Measurements from ENCODE around the gene IFNE.
"Not testable (repeated sequence)": the region's sequence is repeated elsewhere in the genome, so short reads cannot be mapped to it uniquely, and the experiment has no call there.

IFNE gene

DNA sequence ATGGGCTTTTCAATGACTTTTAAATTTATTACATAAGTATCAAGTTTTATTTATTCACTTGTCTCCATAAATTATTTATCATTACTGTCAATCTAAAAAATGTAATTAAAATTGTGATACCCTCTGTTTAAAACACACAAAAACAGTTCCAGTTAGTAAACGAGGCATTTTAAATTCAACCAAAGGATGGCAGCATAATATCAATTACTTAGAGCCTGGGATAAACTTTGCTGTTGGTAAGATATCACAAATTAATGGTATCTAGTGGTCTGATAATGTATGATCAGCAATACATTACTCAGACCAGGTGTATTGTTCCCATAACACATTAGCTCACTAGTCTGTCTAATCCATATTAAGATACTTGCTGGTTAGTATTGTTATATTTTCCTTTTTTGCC is 9.6 kb upstream of the IFNE start:
- no peak for DNase-seq (ENCODE audit: low read depth in 2 of 2)

GRCh38 chr9:21481470-21482056 is 550 bp downstream of the IFNE start:
- DNase-seq (ENCODE audit: low read depth in 2 of 2) = no peak

GRCh38 chr9:21479152-21479702 is 2.9 kb downstream of the IFNE start:
- no peak for DNase-seq (ENCODE audit: low read depth in 2 of 2)

DNA sequence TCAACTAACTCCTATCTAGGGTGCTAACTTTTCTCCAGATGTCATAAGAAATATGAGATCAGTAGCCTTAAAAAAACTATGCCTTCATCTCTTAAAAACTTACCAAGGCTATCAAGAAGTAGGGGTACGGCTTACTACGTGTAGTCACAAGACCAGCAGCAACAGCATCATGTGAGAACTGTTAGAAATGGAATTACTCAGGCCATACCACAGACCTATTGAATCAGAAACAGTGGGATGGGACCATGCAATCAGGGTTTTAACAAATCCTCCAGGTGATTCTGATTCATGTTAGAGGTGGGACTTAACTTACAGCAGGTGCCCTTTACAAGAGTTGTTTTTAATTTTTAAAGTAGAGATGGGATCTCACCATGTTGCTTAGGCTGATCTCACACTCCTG is 4.6 kb downstream of the IFNE start:
- DNase-seq (ENCODE audit: low read depth in 2 of 2) = no peak

DNA sequence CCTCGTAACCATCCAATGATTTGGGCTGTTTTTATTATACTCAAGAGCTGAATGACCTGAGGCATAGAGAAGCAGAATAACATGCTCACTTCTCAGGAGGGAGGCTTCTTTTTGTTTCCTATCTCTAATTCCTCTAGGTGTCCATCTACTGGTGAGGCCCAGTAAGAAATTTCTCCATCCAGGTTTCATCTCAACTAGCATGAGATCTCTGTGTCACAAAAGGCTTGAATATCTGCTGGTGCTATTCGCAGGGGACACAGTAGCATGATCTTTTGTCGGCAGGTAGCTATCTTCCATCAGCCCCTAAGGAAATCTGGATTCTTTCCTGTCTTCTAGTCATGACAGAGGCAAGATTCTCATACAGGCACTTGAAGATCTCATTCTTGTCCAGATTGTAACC is 8.9 kb downstream of the IFNE start:
- DNase-seq (ENCODE audit: low read depth in 2 of 2) = no peak

DNA sequence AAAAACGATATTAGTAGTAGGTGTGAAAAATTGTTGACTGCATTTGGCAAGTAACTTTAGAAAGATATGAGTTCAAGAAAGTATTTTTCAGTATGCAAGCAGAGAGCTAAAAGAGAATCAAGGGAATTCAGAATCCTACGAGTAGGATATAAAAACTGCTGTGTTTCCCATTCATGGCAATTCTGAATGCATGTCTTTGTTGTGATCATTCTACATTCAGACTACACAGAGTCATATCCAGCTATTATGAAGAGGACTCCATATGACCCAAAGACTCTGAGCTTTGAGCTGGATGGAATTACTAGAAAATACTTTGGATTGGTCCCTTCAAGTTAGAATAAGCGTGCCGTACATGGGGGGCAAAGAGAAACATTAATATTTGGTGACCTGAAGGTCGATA is 12.0 kb downstream of the IFNE start:
- no peak for DNase-seq (ENCODE audit: low read depth in 2 of 2)

- no peak for DNase-seq (ENCODE audit: low read depth in 2 of 2)
Measured at GRCh38 chr9:21465859-21466518, 16.1 kb downstream of the IFNE start.

GRCh38 chr9:21465138-21465537 is 17.0 kb downstream of the IFNE start:
- no peak for DNase-seq (ENCODE audit: low read depth in 2 of 2)

- no peak for DNase-seq (ENCODE audit: low read depth in 2 of 2)
Measured at GRCh38 chr9:21461377-21461776, 20.7 kb downstream of the IFNE start.

- no peak for DNase-seq (ENCODE audit: low read depth in 2 of 2)
Measured at GRCh38 chr9:21455320-21455719, 26.8 kb downstream of the IFNE start.

GRCh38 chr9:21454149-21454548 is 28.0 kb downstream of the IFNE start:
- DNase-seq (ENCODE audit: low read depth in 2 of 2) = no peak

- no peak for DNase-seq (ENCODE audit: low read depth in 2 of 2)
Measured at GRCh38 chr9:21452681-21453080, 29.4 kb downstream of the IFNE start.

DNA sequence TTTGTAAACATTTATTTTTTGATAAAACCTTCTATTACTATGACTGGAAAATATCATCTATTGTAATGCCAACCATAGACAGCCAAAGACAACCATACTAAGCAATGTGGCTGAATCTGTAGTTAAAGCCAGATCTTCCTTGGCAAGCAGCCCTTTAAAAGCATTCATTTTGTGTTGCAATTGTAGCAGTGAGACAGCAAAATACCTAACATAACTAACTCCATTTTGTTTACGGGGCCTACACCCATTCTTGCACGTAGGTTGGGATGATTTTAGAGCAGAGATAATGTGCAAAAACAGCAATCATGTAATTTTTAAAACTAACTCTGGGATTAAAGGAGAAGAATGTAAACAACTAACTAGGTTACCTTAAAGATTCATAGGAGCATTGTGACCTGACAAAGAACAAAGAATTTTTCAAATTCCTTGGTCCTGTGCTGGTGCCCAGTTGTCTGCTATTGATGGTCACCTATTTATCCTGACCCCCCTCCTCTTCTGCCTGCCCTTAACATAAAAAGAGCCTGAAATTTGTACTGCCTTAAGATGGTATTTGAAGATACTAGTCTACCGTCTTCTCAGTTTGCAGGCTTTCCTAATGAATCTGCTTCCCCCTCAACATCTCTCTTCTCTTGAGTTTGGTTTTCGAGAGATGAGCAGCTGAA is 31.2 kb downstream of the IFNE start:
- DNase-seq (ENCODE audit: low read depth in 2 of 2) = no peak

DNA sequence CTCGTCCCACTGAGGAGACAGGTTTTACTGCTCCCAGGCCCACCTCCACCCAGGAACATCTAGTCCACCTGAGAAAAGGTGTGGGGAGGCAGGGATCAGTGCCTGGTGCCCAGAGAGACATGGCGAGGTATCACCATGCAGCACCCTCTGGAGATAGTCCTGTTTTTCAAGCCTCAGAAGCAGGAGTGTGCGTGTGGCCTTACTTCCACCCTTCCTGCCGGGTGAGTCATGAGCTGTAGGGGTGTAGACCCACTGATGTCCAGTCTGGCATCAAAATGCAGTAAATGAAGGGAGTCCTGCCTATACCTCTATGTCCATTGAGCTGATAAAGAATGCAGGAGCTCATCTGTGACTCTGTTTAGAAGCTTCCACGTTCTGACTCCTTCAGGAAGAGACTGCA is 32.8 kb downstream of the IFNE start:
- not testable (repeated sequence) for DNase-seq (ENCODE audit: low read depth in 2 of 2)

DNA sequence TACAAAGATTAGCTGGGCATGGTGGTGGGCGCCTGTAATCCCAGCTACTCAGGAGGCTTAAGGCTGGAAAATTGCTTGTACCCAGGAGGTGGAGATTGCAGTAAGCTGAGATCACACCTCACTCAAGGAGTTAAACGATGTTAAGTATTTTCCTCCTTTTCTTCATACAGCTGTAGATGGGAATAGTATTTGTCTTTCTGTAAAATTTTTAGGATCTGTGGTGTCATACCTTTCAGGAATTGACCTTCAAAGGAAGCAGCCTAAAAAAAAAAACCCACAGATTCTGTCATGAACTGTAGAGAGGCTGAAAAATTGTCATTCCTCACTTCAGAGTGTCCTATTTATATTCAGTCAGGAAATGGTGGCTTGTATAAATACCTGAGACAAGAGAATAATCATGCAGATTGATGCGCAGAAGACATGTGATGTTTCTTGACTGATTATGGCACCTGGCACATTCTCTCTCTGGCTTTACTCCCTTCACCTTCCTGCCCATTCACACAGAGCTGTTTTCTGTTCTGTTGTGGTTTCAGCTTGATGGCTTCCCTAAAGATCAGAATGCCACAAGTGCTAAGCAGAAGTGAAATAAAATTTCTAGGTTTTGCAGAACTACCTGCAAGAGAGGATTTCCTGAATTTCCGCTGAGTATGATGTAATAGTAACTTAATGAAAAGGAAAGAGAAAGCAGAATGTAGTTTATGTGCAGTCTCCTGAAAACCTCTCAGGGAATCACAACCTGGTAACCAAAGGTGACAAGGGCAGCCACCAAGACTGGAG is 38.1 kb downstream of the IFNE start:
- no peak for DNase-seq (ENCODE audit: low read depth in 2 of 2)

- DNase-seq (ENCODE audit: low read depth in 2 of 2) = no peak
Measured at GRCh38 chr9:21440139-21440538, 42.0 kb downstream of the IFNE start, which contains the start of gene IFNA1. TSS of gene IFNA1 (plus strand) at chr9:21440439. CDS start at chr9:21440508, 69 bp downstream.

- not testable (repeated sequence) for DNase-seq (ENCODE audit: low read depth in 2 of 2)
Measured at GRCh38 chr9:21435015-21435383, 47.1 kb downstream of the IFNE start.

DNA sequence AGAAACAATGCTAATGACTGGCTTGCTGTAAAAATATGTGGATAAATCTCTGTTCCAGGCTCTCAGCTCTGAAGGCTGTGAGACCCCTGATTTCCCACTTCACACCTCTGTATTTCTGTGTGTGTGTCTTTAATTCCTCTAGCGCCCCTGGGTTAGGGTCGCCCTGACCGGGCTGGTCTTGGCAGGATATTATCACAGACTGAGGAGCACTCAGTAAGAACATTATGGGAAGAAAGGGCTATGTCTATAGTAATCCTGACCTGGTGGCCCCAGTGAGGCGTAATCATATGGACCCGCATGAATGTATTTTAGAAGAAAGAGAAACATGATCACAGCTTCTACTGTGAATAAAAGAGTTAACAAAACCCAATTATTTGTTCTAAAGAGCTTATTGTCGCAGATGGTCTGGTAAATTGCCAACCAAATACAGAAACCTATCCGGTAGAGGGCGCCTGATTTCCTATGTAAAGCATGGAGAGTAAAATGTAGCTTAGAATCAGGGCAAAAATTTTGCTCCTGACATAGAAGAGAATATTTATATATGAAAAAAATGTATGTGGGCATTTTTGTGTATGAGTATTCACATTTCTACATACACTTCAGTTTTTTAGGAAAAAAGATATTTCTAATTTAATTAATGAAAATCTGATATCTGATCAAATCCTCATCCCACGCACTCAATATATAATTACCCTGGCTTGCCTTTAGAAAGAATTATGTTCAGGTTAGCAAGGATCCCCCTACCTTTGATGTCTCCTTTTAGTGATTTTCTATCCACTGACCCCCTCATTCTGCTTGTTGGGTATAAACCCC is 47.7 kb downstream of the IFNE start:
- peak in 1 of 2 donors; percentile 7 for DNase-seq (ENCODE audit: low read depth in 2 of 2)

GRCh38 chr9:21432672-21433425 is 49.3 kb downstream of the IFNE start:
- DNase-seq (ENCODE audit: low read depth in 2 of 2) = no peak

Data from stimulated activated CD8-positive, alpha-beta memory T cell treated with anti-CD3 and anti-CD28 coated beads, Interleukin-2, amount 100 ng/mL, for 48 hours (primary cell).